NCI-H2171 (cell line): ENCODE measurements around the gene AADACL3.

Source experiments
- DNase-seq: peaks from one replicate; lab custom pipeline; 2025; lab: John Stamatoyannopoulos, UW

Gene AADACL3

GRCh38 chr1:12769031-12769430, 53.1 kb downstream of the AADACL3 start:
- DNase-seq: no peak

- DNase-seq: no peak
Measured at GRCh38 chr1:12769976-12770505, 54.1 kb downstream of the AADACL3 start.

- no peak for DNase-seq
Measured at GRCh38 chr1:12770620-12771019, 54.7 kb downstream of the AADACL3 start.

GRCh38 chr1:12771186-12771585, 55.3 kb downstream of the AADACL3 start:
- no peak for DNase-seq

- no peak for DNase-seq
Measured at GRCh38 chr1:12772520-12772919, 56.6 kb downstream of the AADACL3 start.

- DNase-seq: no peak
Measured at GRCh38 chr1:12773438-12773837, 57.5 kb downstream of the AADACL3 start, which contains the start of gene PRAMEF12. TSS of gene PRAMEF12 (plus strand) at chr1:12773738. CDS start at chr1:12774868, 1,130 bp downstream.

- DNase-seq: no peak
Measured at GRCh38 chr1:12774801-12775345, 59.0 kb downstream of the AADACL3 start.

- no peak for DNase-seq
Measured at GRCh38 chr1:12775443-12775842, 59.5 kb downstream of the AADACL3 start.

GRCh38 chr1:12776801-12777557, 61.1 kb downstream of the AADACL3 start:
- no peak for DNase-seq
